Ovary (tissue), 9 donors: ENCODE results near the gene BABAM2. TPM values are rescaled to one million over a fixed set of nuclear protein-coding genes. Genes with fewer than 3 reads are reported as not detected.

Experiments
- DNase-seq, 5 donors: peaks; one replicate each; pipeline ENCODE4 v3.0.0-alpha.2; 2019 to 2020
- H3K27ac ChIP-seq, 2 donors: fragments of 200-600 bp; one replicate each; pipeline versions ENCODE4 v1.5.1 to v1.8.0; 2019 to 2022
- H3K27me3 ChIP-seq: fragments of 200-600 bp; one replicate; pipeline ENCODE4 v1.8.0; 2022
- H3K36me3 ChIP-seq: fragments of 200-600 bp; sonication (generic); one replicate; pipeline ENCODE4 v1.5.1; 2019
- H3K4me1 ChIP-seq: one replicate; pipeline ENCODE4 v1.8.1; 2013; ENCODE audit warnings: mild to moderate bottlenecking, moderate library complexity; ENCODE audit not compliant: insufficient read depth
- H3K4me3 ChIP-seq: fragments of 200-600 bp; sonication (generic); one replicate; pipeline ENCODE4 v1.5.1; 2017
- H3K9me3 ChIP-seq, 2 donors: fragments of 200-600 bp in 1 of 2; sonication (generic) in 1 of 2; one replicate each; pipeline versions ENCODE4 v1.5.1 to v1.8.1; 2013 to 2019; ENCODE audit warnings: mild to moderate bottlenecking in 1 of 2, moderate library complexity in 1 of 2
- CTCF ChIP-seq, 3 donors: fragments of 450-650 bp in 2 of 3; fragments of 200-600 bp in 1 of 3; IDR thresholded peaks; one replicate each; pipeline versions ENCODE4 v1.5.1 to v1.8.0; 2016 to 2022; ENCODE audit warnings: antibody characterized with exemption in 3 of 3, mild to moderate bottlenecking in 1 of 3
- EP300 ChIP-seq: sonication (generic); formaldehyde crosslinking; IDR thresholded peaks from one replicate; pipeline ENCODE4 v1.6.1; 2017; ENCODE audit warnings: antibody characterized with exemption
- POLR2A ChIP-seq: fragments of 450-650 bp; IDR thresholded peaks from one replicate; pipeline ENCODE4 v1.6.1; 2017; ENCODE audit warnings: antibody characterized with exemption, mild to moderate bottlenecking, moderate library complexity
- WGBS, 3 donors: extraction: QIAGEN DNeasy Blood & Tissue Kit in 1 of 3; methylation state at CpG; one replicate each; pipeline versions ENCODE4 v1.1.5 to v1.1.7; 2013 to 2017; 5-methylcytosine and 5-hydroxymethylcytosine counted together
- intact Hi-C, 4 donors: fragments of 100-400 bp; cut with DNase I; formaldehyde crosslinking; loops; one replicate each; pipeline versions ENCODE4 v1.11.0 to v1.15.1; 2022 to 2023
- polyA plus RNA-seq, 2 donors: library from polyadenylated mRNA; stranded (reverse); fragments of 200-250 nt in 1 of 2; fragments of 350-450 nt in 1 of 2; fragmentation: Illumina TruSeq in 1 of 2; extraction: RNeasy Lipid Tissue Mini Kit (QIAGEN cat#74804) in 1 of 2; gene quantifications; one replicate each; pipeline ENCODE4 v1.2.3, GENCODE V29; 2013 to 2014
- total RNA-seq, 7 donors: library from RNA; depleted of rRNA in 2 of 7; stranded (reverse); fragments of >200 nt in 2 of 7; fragmentation: NEBNext Ultra II Directional in 3 of 7; extraction: Animal tissue kit (Norgen Biotek cat#: 25700) in 3 of 7; gene quantifications; one replicate each; pipeline versions ENCODE4 v1.1.0 to v1.2.4, GENCODE V29; 2016 to 2023
- donor health status: DM: no; HTN: no; CAD: no; lungs with moderate emphysema.
- donor health status: DM: no; HTN: no; CAD: no.
- donor health status: Bipolar disorder and iron deficiency.
- donor health status: DM: yes; HTN: yes; CAD: no.
- donor health status: DM: no; HTN: no; CAD: no.
- donor health status: DM: yes; HTN: yes; CAD: no.

The BABAM2 gene
- total and polyA plus RNA-seq, 9 donors = 22.0 to 96.7 (median 46.8) TPM

DNA sequence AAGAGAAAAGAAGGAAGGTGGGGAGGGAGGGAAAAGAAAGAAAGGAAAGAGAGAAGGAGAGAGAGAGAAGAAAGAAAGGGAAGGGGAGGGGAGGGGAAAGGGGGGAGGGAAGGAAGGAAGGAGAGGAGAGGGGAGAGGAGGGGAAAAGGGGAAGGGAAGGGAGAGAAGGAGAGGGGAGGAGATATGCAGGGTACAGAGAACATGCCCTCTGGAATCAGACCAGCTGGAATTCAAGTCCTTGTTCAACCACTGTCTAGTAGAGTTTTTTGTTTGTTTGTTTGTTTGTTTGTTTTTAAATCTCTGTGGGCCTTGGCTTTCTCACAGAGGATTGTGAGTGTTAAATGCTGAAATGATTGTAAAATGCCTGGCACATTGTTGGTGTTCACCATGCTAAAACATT, 424.4 kb downstream of the BABAM2 start:
- H3K4me1 ChIP-seq = peaks cover 3% of the 10 kb centered on the region

DNA sequence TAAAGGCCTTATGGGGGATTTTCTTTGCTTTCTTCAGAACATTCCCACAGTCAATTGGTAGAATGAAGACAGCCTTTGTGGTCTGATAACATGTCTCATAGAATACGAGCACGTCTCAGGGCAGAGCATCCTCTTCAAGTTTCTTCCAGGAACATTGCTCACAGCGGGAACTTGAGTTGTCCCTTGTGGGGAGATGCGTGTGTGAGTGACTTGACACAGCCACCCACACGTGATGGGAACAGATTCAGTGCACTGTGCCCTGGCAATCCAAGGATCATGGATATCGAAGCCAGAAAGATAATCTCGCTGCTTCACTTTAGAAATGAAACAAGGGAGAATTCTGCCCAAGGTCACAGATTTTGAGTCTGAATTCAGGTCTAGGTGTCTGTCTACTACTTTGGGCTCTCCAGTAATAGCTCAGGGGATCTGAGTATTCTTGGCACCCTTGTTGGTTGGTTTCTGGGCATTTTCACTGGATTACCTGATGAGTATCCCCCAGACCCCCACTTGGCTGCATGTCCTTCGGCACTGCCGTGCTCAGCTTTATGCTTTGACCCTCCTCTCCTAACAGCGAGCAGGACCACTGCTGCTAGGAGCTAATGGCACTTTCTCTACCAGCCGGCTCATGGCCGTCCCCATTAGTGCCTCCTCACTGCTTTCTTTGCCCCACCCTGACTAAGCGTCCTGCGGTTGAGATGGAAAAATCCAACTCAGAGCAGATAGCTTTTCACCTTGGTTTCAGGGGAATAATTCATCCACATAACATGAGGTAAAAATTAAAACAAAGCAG, 426.2 kb downstream of the BABAM2 start:
- Histone ChIP-seq H3K27me3 (no peaks in the 10 kb centered on the region), H3K9me3 (no peaks in the 10 kb centered on the region), H3K27ac (no peak overlapping the region), H3K4me3 (no peak overlapping the region), H3K4me1 (peaks cover 8% of the 10 kb centered on the region), H3K36me3 (no peaks in the 10 kb centered on the region)
- intact Hi-C loops = no loop called here
- DNase-seq = no peak
- TF ChIP-seq POLR2A (no peak), CTCF (IDR thresholded peaks at IDR 0.05) (no peak), EP300 (no peak)
- 92 to 93% (median 93%) methylated on average over 14 of the region's 14 CpGs for WGBS, 3 donors

More for the DNA sequence above, 424.4 kb downstream of the BABAM2 start:
- DNase-seq = no peak
- Histone ChIP-seq H3K27ac (no peak overlapping the region), H3K4me3 (no peak overlapping the region), H3K9me3 (no peaks in the 10 kb centered on the region), H3K27me3 (no peaks in the 10 kb centered on the region), H3K36me3 (no peaks in the 10 kb centered on the region)
- TF ChIP-seq CTCF (IDR thresholded peaks at IDR 0.05) (no peak), EP300 (no peak), POLR2A (no peak)
- intact Hi-C loops = no loop called here

DNA sequence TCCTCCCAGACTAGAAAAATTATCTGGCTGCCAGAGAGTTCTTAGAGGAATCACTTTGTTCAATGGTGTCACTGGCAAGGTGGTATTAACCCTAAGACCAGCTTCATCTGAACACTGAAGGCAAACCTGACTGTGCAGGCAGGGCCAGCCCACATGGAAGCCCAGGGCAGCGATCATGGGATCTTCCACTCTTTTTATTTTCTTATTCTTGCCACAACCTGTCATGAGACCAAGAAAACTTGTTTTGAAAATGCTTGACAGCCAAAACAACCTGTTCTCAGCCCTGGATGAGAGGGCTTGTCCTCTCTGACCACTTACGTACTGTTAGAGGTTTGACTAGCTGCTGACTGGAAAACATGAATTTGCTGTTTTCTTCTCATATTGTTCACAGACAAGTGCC, 426.9 kb downstream of the BABAM2 start:
- Histone ChIP-seq H3K4me1 (peaks cover 11% of the 10 kb centered on the region), H3K4me3 (no peak overlapping the region), H3K36me3 (no peaks in the 10 kb centered on the region), H3K27ac (no peak overlapping the region), H3K9me3 (no peaks in the 10 kb centered on the region), H3K27me3 (no peaks in the 10 kb centered on the region)
- DNase-seq = no peak
- 84 to 90% (median 87%) methylated on average over 2 of the region's 2 CpGs for WGBS, 3 donors
- TF ChIP-seq EP300 (no peak), POLR2A (no peak), CTCF (IDR thresholded peaks at IDR 0.05) (no peak)
- intact Hi-C loops = no loop called here

DNA sequence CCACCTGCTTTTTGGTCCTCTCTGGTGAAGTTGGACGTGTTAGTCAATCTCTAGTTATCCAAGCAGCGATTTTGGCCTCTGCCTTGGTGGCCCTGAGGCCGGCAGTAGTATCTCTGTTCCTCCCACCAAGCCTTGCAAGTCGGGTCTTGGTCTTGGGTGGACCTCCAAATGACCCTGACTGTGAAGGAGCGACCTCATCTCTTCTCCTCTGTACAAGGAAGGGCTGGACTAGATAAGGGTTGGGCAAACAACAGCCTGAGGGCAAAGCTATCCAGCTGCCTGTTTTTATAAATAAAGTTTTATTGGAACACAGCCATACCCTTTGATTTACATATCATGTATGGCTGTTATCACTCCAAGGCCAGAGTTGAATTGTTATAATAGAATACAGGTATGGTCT, 427.5 kb downstream of the BABAM2 start:
- intact Hi-C loops = no loop called here
- no peak for DNase-seq
- TF ChIP-seq EP300 = no peak
- TF ChIP-seq POLR2A = no peak
- TF ChIP-seq CTCF (IDR thresholded peaks at IDR 0.05) = no peak
- Histone ChIP-seq H3K36me3 (no peaks in the 10 kb centered on the region), H3K4me1 (peaks cover 12% of the 10 kb centered on the region), H3K27ac (no peak overlapping the region), H3K27me3 (no peaks in the 10 kb centered on the region), H3K9me3 (no peaks in the 10 kb centered on the region), H3K4me3 (no peak overlapping the region)
- 64 to 88% (median 80%) methylated on average over 5 of the region's 5 CpGs for WGBS, 3 donors
